CD4-positive, CD25-positive, alpha-beta regulatory T cell (primary cell): ENCODE measurements around the gene MYH13. TPM values are rescaled to one million over a fixed set of nuclear protein-coding genes. Genes with fewer than 3 reads are reported as not detected.
A peak's percentile ranks its signal among the peaks of the same experiment; 100 is the strongest.
"Not testable (repeated sequence)": the region's sequence is repeated elsewhere in the genome, so short reads cannot be mapped to it uniquely, and the experiment has no call there.

ENCODE experiments used
- ATAC-seq, 2 donors: fragments of 150-1000 bp; cut with Tn5 transposase; one replicate each; pipeline ENCODE4 v1.10.0; 2021; ENCODE audit warnings: low read depth in 2 of 2, moderate number of reproducible peaks in 2 of 2, moderate library complexity in 1 of 2
- DNase-seq, 3 donors: peaks; one replicate each; pipeline versions ENCODE4 v3.0.0 to v3.0.0-alpha.2; 2012 to 2022; ENCODE audit warnings: mixed read lengths in 1 of 3
- H3K27ac ChIP-seq: one replicate; pipeline ENCODE4 v1.7.0; 2013; ENCODE audit warnings: mild to moderate bottlenecking, low read length; ENCODE audit not compliant: insufficient read depth, poor library complexity, severe bottlenecking
- H3K27me3 ChIP-seq: one replicate; pipeline ENCODE4 v1.7.0; 2013; ENCODE audit warnings: low read length; ENCODE audit not compliant: control insufficient read depth, insufficient read depth
- H3K36me3 ChIP-seq: one replicate; pipeline ENCODE4 v1.7.0; 2013; ENCODE audit warnings: mild to moderate bottlenecking, low read length, moderate library complexity; ENCODE audit not compliant: control insufficient read depth, insufficient read depth
- H3K4me1 ChIP-seq: 2 replicates; pipeline ENCODE4 v1.7.0; 2013; ENCODE audit warnings: mild to moderate bottlenecking, low read length; ENCODE audit not compliant: insufficient read depth, control insufficient read depth, poor library complexity, severe bottlenecking
- H3K4me3 ChIP-seq: one replicate; pipeline ENCODE4 v1.7.0; 2013; ENCODE audit warnings: low read depth, mild to moderate bottlenecking, low read length, moderate library complexity
- H3K9me3 ChIP-seq, 2 experiments: 1 replicate in 1 of 2; 2 replicates in 1 of 2; pipeline ENCODE4 v1.7.0; 2013; ENCODE audit warnings: low read length in 2 of 2, mild to moderate bottlenecking in 1 of 2, moderate library complexity in 1 of 2; ENCODE audit not compliant: control insufficient read depth in 2 of 2
- H3K27ac Mint-ChIP-seq, 3 donors: one replicate each; pipeline ENCODE4 v1.8.0; 2020 to 2022; ENCODE audit warnings: mild to moderate bottlenecking in 3 of 3, mixed read lengths in 3 of 3, moderate library complexity in 2 of 3
- H3K27me3 Mint-ChIP-seq: one replicate; pipeline ENCODE4 v1.8.0; 2022; ENCODE audit warnings: mild to moderate bottlenecking, mixed read lengths
- H3K36me3 Mint-ChIP-seq: one replicate; pipeline ENCODE4 v1.8.0; 2020; ENCODE audit warnings: mixed read lengths
- H3K4me1 Mint-ChIP-seq, 4 donors: one replicate each; pipeline ENCODE4 v1.8.0; 2020 to 2022; ENCODE audit warnings: mixed read lengths in 4 of 4, mild to moderate bottlenecking in 1 of 4
- H3K4me3 Mint-ChIP-seq, 4 donors: one replicate each; pipeline ENCODE4 v1.8.0; 2020 to 2022; ENCODE audit warnings: mild to moderate bottlenecking in 4 of 4, mixed read lengths in 4 of 4, moderate library complexity in 3 of 4
- H3K9me3 Mint-ChIP-seq, 7 donors: one replicate each; pipeline ENCODE4 v1.8.0; 2020 to 2022; ENCODE audit warnings: mixed read lengths in 7 of 7, mild to moderate bottlenecking in 3 of 7, moderate library complexity in 2 of 7
- polyA plus RNA-seq, 4 donors: library from polyadenylated mRNA; unstranded; fragments of 300-500 nt; fragmentation: Illumina TruSeq; gene quantifications; one replicate each; pipeline ENCODE4 v1.2.3, GENCODE V29; 2021
- total RNA-seq: library from RNA; stranded (reverse); gene quantifications from one replicate; pipeline ENCODE4 v1.2.3, GENCODE V29; 2022

Gene MYH13
- total and polyA plus RNA-seq, 5 donors from 2014 or later: not detected

- no peaks in the 10 kb centered on the region for H3K27me3 ChIP-seq
- no peaks in the 10 kb centered on the region for H3K4me1 ChIP-seq
- no peak overlapping the region for H3K4me3 ChIP-seq
- ATAC-seq: no peak
- H3K9me3 Mint-ChIP-seq: peaks cover 0 to 3% (median 0%) of the 10 kb centered on the region in 7 donors
- H3K36me3 Mint-ChIP-seq: no peaks in the 10 kb centered on the region
- no peaks in the 10 kb centered on the region for H3K36me3 ChIP-seq
- H3K27ac ChIP-seq: no peak overlapping the region
- no peaks in the 10 kb centered on the region for H3K4me1 Mint-ChIP-seq
- H3K27ac Mint-ChIP-seq: no peak overlapping the region
- H3K9me3 ChIP-seq: no peaks in the 10 kb centered on the region
- H3K4me3 Mint-ChIP-seq: no peak overlapping the region
- DNase-seq: no peak
- H3K27me3 Mint-ChIP-seq: no peaks in the 10 kb centered on the region
These were observed 78.6 kb downstream of the MYH13 start for GRCh38 chr17:10294180-10294579.

GRCh38 chr17:10292057-10292937 lies 80.5 kb downstream of the MYH13 start:
- Histone ChIP-seq H3K36me3 (no peaks in the 10 kb centered on the region), H3K4me3 (no peak overlapping the region), H3K27me3 (no peaks in the 10 kb centered on the region), H3K4me1 (no peaks in the 10 kb centered on the region), H3K9me3 (no peaks in the 10 kb centered on the region), H3K27ac (no peak overlapping the region)
- peaks cover 0 to 3% (median 0%) of the 10 kb centered on the region in 7 donors for H3K9me3 Mint-ChIP-seq
- no peaks in the 10 kb centered on the region for H3K27me3 Mint-ChIP-seq
- H3K4me1 Mint-ChIP-seq: no peaks in the 10 kb centered on the region
- DNase-seq (peak in 1 of 3 donors; percentile 45), ATAC-seq (no peak)
- peak overlapping the region in 1 of 3 donors; percentile 35 for H3K27ac Mint-ChIP-seq
- no peaks in the 10 kb centered on the region for H3K36me3 Mint-ChIP-seq
- H3K4me3 Mint-ChIP-seq: no peak overlapping the region

DNA sequence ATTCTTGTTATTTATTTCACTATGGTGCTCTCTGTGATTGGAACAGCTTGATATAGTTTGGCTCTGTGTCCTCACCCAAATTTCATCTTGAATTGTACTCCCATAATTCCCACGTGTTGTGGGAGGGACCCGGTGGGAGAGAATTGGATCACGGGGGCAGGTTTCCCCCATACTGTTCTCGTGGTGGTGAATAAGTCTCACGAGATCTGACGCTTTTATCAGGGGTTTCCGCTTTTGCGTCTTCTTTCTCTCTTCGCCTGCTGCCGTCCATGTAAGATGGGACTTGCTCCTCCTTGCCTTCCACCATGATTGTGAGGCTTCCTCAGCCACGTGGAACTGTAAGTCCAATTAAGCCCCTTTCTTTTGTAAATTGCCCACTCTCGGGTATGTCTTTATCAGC lies 81.2 kb downstream of the MYH13 start:
- H3K27ac Mint-ChIP-seq, H3K36me3 ChIP-seq, H3K4me1 ChIP-seq, DNase-seq, H3K4me1 Mint-ChIP-seq, H3K27ac ChIP-seq, ATAC-seq, H3K9me3 Mint-ChIP-seq, H3K27me3 Mint-ChIP-seq, H3K4me3 Mint-ChIP-seq, H3K27me3 ChIP-seq, H3K9me3 ChIP-seq, H3K36me3 Mint-ChIP-seq, H3K4me3 ChIP-seq: not testable (repeated sequence)

DNA sequence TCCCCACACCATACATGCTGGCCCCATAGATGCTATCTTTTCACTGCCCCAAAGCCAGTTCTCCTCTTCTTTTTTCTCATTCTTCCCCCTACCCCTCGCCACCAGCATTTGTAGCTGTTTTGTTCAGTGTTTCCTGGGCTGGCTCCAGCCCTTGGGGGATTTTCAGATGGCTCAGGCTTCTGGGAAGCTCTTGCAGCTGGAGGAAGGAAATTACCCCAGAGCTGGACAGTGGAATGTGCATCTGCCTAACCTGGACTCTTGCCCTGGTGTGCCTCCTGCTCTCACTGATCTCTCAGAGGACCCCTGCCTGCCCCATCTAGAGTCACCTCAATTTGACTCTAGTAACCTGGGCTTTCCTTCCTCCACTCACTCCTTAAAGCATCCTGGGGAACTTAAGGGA lies 82.8 kb downstream of the MYH13 start:
- Histone ChIP-seq H3K4me1 (no peaks in the 10 kb centered on the region), H3K27ac (no peak overlapping the region), H3K9me3 (no peaks in the 10 kb centered on the region), H3K4me3 (no peak overlapping the region), H3K36me3 (no peaks in the 10 kb centered on the region), H3K27me3 (no peaks in the 10 kb centered on the region)
- Mint-ChIP-seq H3K36me3 (no peaks in the 10 kb centered on the region), H3K4me3 (no peak overlapping the region), H3K27ac (no peak overlapping the region), H3K9me3 (peaks cover 0 to 3% (median 0%) of the 10 kb centered on the region in 7 donors), H3K4me1 (no peaks in the 10 kb centered on the region), H3K27me3 (no peaks in the 10 kb centered on the region)
- ATAC-seq (no peak), DNase-seq (no peak)

DNA sequence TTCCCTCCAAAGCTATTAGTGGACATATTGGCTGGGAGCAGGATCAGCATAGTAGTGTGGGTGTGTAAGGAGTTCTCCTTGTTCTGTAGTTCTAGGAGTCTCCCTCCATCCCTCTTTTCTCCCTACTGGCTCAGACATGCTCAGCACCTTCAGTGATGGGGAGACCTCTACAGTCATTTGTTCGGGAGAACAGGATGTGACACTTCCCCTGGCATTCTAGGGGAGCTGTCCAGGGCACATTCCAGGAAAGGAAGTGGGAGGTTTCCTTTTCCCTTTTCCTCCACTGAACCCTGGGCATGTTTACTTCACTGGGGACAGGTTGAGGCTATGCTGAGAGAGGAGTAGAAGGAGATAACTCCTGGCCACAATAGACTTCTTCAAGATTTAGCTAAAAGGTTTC lies 86.5 kb downstream of the MYH13 start:
- Mint-ChIP-seq H3K36me3 (no peaks in the 10 kb centered on the region), H3K4me3 (no peak overlapping the region), H3K27ac (no peak overlapping the region), H3K9me3 (peaks cover 0 to 3% (median 0%) of the 10 kb centered on the region in 7 donors), H3K27me3 (peaks cover 5% of the 10 kb centered on the region), H3K4me1 (no peaks in the 10 kb centered on the region)
- ATAC-seq: no peak
- no peak for DNase-seq
- no peaks in the 10 kb centered on the region for H3K36me3 ChIP-seq
- no peaks in the 10 kb centered on the region for H3K4me1 ChIP-seq
- H3K4me3 ChIP-seq: no peak overlapping the region
- no peak overlapping the region for H3K27ac ChIP-seq
- no peaks in the 10 kb centered on the region for H3K27me3 ChIP-seq
- H3K9me3 ChIP-seq: no peaks in the 10 kb centered on the region

- Histone ChIP-seq H3K4me3 (no peak overlapping the region), H3K9me3 (no peaks in the 10 kb centered on the region), H3K36me3 (no peaks in the 10 kb centered on the region), H3K27ac (no peak overlapping the region), H3K4me1 (no peaks in the 10 kb centered on the region), H3K27me3 (no peaks in the 10 kb centered on the region)
- peaks cover 0 to 3% (median 0%) of the 10 kb centered on the region in 7 donors for H3K9me3 Mint-ChIP-seq
- no peak overlapping the region for H3K27ac Mint-ChIP-seq
- H3K4me1 Mint-ChIP-seq: no peaks in the 10 kb centered on the region
- H3K36me3 Mint-ChIP-seq: no peaks in the 10 kb centered on the region
- no peak overlapping the region for H3K4me3 Mint-ChIP-seq
- DNase-seq (no peak), ATAC-seq (no peak)
- peaks cover 5% of the 10 kb centered on the region for H3K27me3 Mint-ChIP-seq
These were observed 86.9 kb downstream of the MYH13 start for GRCh38 chr17:10285896-10286295.

GRCh38 chr17:10280068-10280467 lies 92.7 kb downstream of the MYH13 start:
- H3K27me3 Mint-ChIP-seq: peaks cover 5% of the 10 kb centered on the region
- peaks cover 0 to 3% (median 0%) of the 10 kb centered on the region in 7 donors for H3K9me3 Mint-ChIP-seq

GRCh38 chr17:10278218-10278617 lies 94.6 kb downstream of the MYH13 start:
- H3K4me1 ChIP-seq: no peaks in the 10 kb centered on the region
- no peak for DNase-seq
- no peaks in the 10 kb centered on the region for H3K27me3 Mint-ChIP-seq
- no peaks in the 10 kb centered on the region for H3K9me3 ChIP-seq
- H3K4me1 Mint-ChIP-seq: peaks cover 0 to 3% (median 0%) of the 10 kb centered on the region in 4 donors
- peak overlapping the region in 1 of 4 donors; percentile 32 for H3K4me3 Mint-ChIP-seq
- no peaks in the 10 kb centered on the region for H3K27me3 ChIP-seq
- ATAC-seq: no peak
- H3K27ac Mint-ChIP-seq: no peak overlapping the region
- no peak overlapping the region for H3K27ac ChIP-seq
- H3K4me3 ChIP-seq: no peak overlapping the region
- H3K36me3 ChIP-seq: no peaks in the 10 kb centered on the region
- H3K9me3 Mint-ChIP-seq: peaks cover 0 to 2% (median 0%) of the 10 kb centered on the region in 7 donors
- H3K36me3 Mint-ChIP-seq: no peaks in the 10 kb centered on the region

More at GRCh38 chr17:10280068-10280467, 92.7 kb downstream of the MYH13 start:
- H3K4me1 Mint-ChIP-seq: peaks cover 0 to 3% (median 0%) of the 10 kb centered on the region in 4 donors
- Histone ChIP-seq H3K9me3 (no peaks in the 10 kb centered on the region), H3K4me1 (no peaks in the 10 kb centered on the region), H3K36me3 (no peaks in the 10 kb centered on the region), H3K27ac (no peak overlapping the region), H3K4me3 (no peak overlapping the region), H3K27me3 (no peaks in the 10 kb centered on the region)
- DNase-seq: no peak
- ATAC-seq: no peak
- H3K4me3 Mint-ChIP-seq: no peak overlapping the region
- no peaks in the 10 kb centered on the region for H3K36me3 Mint-ChIP-seq
- no peak overlapping the region for H3K27ac Mint-ChIP-seq
